Gastrocnemius medialis (tissue), 4 donors: ENCODE measurements around the gene HINFP.

Experiments
- POLR2A ChIP-seq, 2 donors: fragments of 450-650 bp; IDR thresholded peaks; one replicate each; pipeline ENCODE4 v1.6.1; 2017; ENCODE audit warnings: antibody characterized with exemption in 2 of 2, mild to moderate bottlenecking in 2 of 2, moderate library complexity in 2 of 2
- TF ChIP-seq, protein P1 (sequence below), 5 experiments: fragments of 450-650 bp in 3 of 5; fragments of 200-600 bp in 2 of 5; sonication (generic) in 2 of 5; IDR thresholded peaks in 4 of 5; conservative IDR thresholded peaks in 1 of 5; 1 replicate in 4 of 5; 2 replicates in 1 of 5; pipeline ENCODE4 v1.5.1; 2016 to 2019; ENCODE audit warnings: antibody characterized with exemption in 5 of 5, mild to moderate bottlenecking in 3 of 5, moderate library complexity in 3 of 5

DNA sequence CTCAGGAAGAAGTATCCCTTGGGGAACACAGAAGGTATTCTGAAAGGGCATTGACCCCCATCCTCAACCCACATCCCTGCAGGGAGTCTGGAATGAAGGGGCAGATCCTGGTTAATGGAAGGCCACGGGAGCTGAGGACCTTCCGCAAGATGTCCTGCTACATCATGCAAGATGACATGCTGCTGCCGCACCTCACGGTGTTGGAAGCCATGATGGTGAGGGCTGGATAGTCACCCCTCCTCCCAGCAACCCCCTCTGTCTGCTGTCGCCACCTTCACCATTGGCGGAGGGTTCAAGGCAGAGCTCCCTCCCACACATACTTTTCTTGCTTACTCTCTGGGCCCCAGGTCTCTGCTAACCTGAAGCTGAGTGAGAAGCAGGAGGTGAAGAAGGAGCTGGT is 32.8 kb downstream of the HINFP start:
- TF ChIP-seq, protein P1, sequence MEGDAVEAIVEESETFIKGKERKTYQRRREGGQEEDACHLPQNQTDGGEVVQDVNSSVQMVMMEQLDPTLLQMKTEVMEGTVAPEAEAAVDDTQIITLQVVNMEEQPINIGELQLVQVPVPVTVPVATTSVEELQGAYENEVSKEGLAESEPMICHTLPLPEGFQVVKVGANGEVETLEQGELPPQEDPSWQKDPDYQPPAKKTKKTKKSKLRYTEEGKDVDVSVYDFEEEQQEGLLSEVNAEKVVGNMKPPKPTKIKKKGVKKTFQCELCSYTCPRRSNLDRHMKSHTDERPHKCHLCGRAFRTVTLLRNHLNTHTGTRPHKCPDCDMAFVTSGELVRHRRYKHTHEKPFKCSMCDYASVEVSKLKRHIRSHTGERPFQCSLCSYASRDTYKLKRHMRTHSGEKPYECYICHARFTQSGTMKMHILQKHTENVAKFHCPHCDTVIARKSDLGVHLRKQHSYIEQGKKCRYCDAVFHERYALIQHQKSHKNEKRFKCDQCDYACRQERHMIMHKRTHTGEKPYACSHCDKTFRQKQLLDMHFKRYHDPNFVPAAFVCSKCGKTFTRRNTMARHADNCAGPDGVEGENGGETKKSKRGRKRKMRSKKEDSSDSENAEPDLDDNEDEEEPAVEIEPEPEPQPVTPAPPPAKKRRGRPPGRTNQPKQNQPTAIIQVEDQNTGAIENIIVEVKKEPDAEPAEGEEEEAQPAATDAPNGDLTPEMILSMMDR (IDR thresholded peaks at IDR 0.05 in 4 of 5, conservative IDR thresholded peaks at IDR 0.05 in 1 of 5) = no peak
- no peak for TF ChIP-seq POLR2A (IDR thresholded peaks at IDR 0.05)
